ENCODE data around the gene C5orf52. TPM values are rescaled to one million over a fixed set of nuclear protein-coding genes. Genes with fewer than 3 reads are reported as not detected.
"Not testable (repeated sequence)": the region's sequence is repeated elsewhere in the genome, so short reads cannot be mapped to it uniquely, and the experiment has no call there.

C5orf52 gene
- total RNA-seq, 2 donors from 2014 or later: not detected

- Histone ChIP-seq H3K4me3 (peak overlapping the region; percentile 47), H3K36me3 (no peaks in the 10 kb centered on the region), H3K9me3 (no peaks in the 10 kb centered on the region), H3K27me3 (replicated peaks; ENCODE audit: insufficient read depth) (no peaks in the 10 kb centered on the region), H3K4me1 (ENCODE audit: control insufficient read depth in 1 of 2, low read depth in 2 of 2) (no peaks in the 10 kb centered on the region), H3K27ac (no peak overlapping the region)
- ATAC-seq (ENCODE audit: insufficient number of reproducible peaks, low FRiP score, low read depth) (no peak), DNase-seq (ENCODE audit: low spot score) (no peak)
- no peak for TF ChIP-seq CTCF (IDR thresholded peaks at IDR 0.05)
These were observed 18.8 kb downstream of the C5orf52 start for GRCh38 chr5:157689942-157690689.

GRCh38 chr5:157690690-157691433 is 19.5 kb downstream of the C5orf52 start:
- no peak for ATAC-seq (ENCODE audit: insufficient number of reproducible peaks, low FRiP score, low read depth)
- H3K4me3 ChIP-seq: peak overlapping the region; percentile 47
- no peak for DNase-seq (ENCODE audit: low spot score)

GRCh38 chr5:157693816-157694215 is 22.5 kb downstream of the C5orf52 start:
- H3K9me3 ChIP-seq; DNase-seq (ENCODE audit: low spot score); ATAC-seq (ENCODE audit: insufficient number of reproducible peaks, low FRiP score, low read depth): not testable (repeated sequence)

More at GRCh38 chr5:157690690-157691433, 19.5 kb downstream of the C5orf52 start:
- H3K4me1 ChIP-seq (ENCODE audit: control insufficient read depth in 1 of 2, low read depth in 2 of 2): no peaks in the 10 kb centered on the region
- H3K9me3 ChIP-seq: no peaks in the 10 kb centered on the region
- no peaks in the 10 kb centered on the region for H3K36me3 ChIP-seq
- H3K27ac ChIP-seq: no peak overlapping the region
- no peak for TF ChIP-seq CTCF (IDR thresholded peaks at IDR 0.05)
- no peaks in the 10 kb centered on the region for H3K27me3 ChIP-seq (replicated peaks; ENCODE audit: insufficient read depth)

GRCh38 chr5:157696154-157696553 is 24.8 kb downstream of the C5orf52 start:
- not testable (repeated sequence) for H3K27me3 ChIP-seq (replicated peaks; ENCODE audit: insufficient read depth); DNase-seq (ENCODE audit: low spot score); H3K27ac ChIP-seq; H3K4me3 ChIP-seq; ATAC-seq (ENCODE audit: insufficient number of reproducible peaks, low FRiP score, low read depth); H3K36me3 ChIP-seq; H3K9me3 ChIP-seq; H3K4me1 ChIP-seq (ENCODE audit: control insufficient read depth in 1 of 2, low read depth in 2 of 2)

More at GRCh38 chr5:157693816-157694215, 22.5 kb downstream of the C5orf52 start:
- H3K36me3 ChIP-seq; H3K4me3 ChIP-seq; H3K4me1 ChIP-seq (ENCODE audit: control insufficient read depth in 1 of 2, low read depth in 2 of 2); H3K27ac ChIP-seq; H3K27me3 ChIP-seq (replicated peaks; ENCODE audit: insufficient read depth): not testable (repeated sequence)

GRCh38 chr5:157698674-157699073 is 27.3 kb downstream of the C5orf52 start:
- H3K4me3 ChIP-seq; H3K27me3 ChIP-seq (replicated peaks; ENCODE audit: insufficient read depth); H3K36me3 ChIP-seq; H3K27ac ChIP-seq; H3K4me1 ChIP-seq (ENCODE audit: control insufficient read depth in 1 of 2, low read depth in 2 of 2); ATAC-seq (ENCODE audit: insufficient number of reproducible peaks, low FRiP score, low read depth); H3K9me3 ChIP-seq; DNase-seq (ENCODE audit: low spot score): not testable (repeated sequence)

- ATAC-seq (ENCODE audit: insufficient number of reproducible peaks, low FRiP score, low read depth): no peak
- H3K36me3 ChIP-seq: no peaks in the 10 kb centered on the region
- no peak for TF ChIP-seq CTCF (IDR thresholded peaks at IDR 0.05)
These were observed 32.4 kb downstream of the C5orf52 start for GRCh38 chr5:157703736-157704135.

More at GRCh38 chr5:157703736-157704135, 32.4 kb downstream of the C5orf52 start:
- Histone ChIP-seq H3K4me1 (ENCODE audit: control insufficient read depth in 1 of 2, low read depth in 2 of 2) (no peaks in the 10 kb centered on the region), H3K9me3 (no peaks in the 10 kb centered on the region), H3K4me3 (no peak overlapping the region), H3K27me3 (replicated peaks; ENCODE audit: insufficient read depth) (no peaks in the 10 kb centered on the region), H3K27ac (no peak overlapping the region)
- DNase-seq (ENCODE audit: low spot score): no peak

All from thoracic aorta (tissue), 2 donors.